K562 (cell line): ENCODE results near the gene PGPEP1. TPM values are rescaled to one million over a fixed set of nuclear protein-coding genes. Genes with fewer than 3 reads are reported as not detected.

Experiments used
- AFF4 ChIP-seq: sonication (generic); formaldehyde crosslinking; IDR thresholded peaks from 2 replicates; pipeline ENCODE4 v1.8.0; 2023; ENCODE audit warnings: mild to moderate bottlenecking, missing genetic modification reagents
- ARHGAP35 ChIP-seq: fragments of 450-650 bp; IDR thresholded peaks from 2 replicates; pipeline ENCODE4 v1.6.1; 2018; ENCODE audit not compliant: partially characterized antibody
- BACH1 ChIP-seq: fragments of 200-800 bp; sonication (Bioruptor generic); IDR thresholded peaks from 2 replicates; pipeline ENCODE4 v1.6.1; 2016; ENCODE audit warnings: missing genetic modification characterization, missing compliant biosample characterization
- BDP1 ChIP-seq: IDR thresholded peaks from 3 replicates; pipeline ENCODE4 v1.6.1; 2011; ENCODE audit not compliant: insufficient read length, insufficient read depth
- EGR1 ChIP-seq: fragments of 450-650 bp; conservative IDR thresholded peaks from 2 replicates; pipeline ENCODE4 v1.6.1; 2017; ENCODE audit warnings: mild to moderate bottlenecking
- ILF3 ChIP-seq: fragments of 450-650 bp; IDR thresholded peaks from 2 replicates; pipeline ENCODE4 v1.6.1; 2018; ENCODE audit warnings: antibody characterized with exemption, mild to moderate bottlenecking, moderate library complexity, borderline replicate concordance
- IRF2 ChIP-seq: sonication (generic); formaldehyde crosslinking; IDR thresholded peaks from 2 replicates; pipeline ENCODE4 v1.8.1; 2022; ENCODE audit warnings: mild to moderate bottlenecking, missing genetic modification reagents
- LARP7 ChIP-seq: fragments of 450-650 bp; IDR thresholded peaks from 2 replicates; pipeline ENCODE4 v1.6.1; 2016
- NR0B1 ChIP-seq: fragments of 450-650 bp; IDR thresholded peaks from one replicate; pipeline ENCODE4 v1.6.1; 2018; ENCODE audit warnings: mild to moderate bottlenecking, moderate library complexity; ENCODE audit not compliant: partially characterized antibody
- OTX1 ChIP-seq: fragments of 450-650 bp; formaldehyde crosslinking; IDR thresholded peaks from 2 replicates; pipeline ENCODE4 v1.4.0; 2022; ENCODE audit warnings: mild to moderate bottlenecking
- USF2 ChIP-seq: sonication (generic); formaldehyde crosslinking; IDR thresholded peaks from 2 replicates; pipeline ENCODE4 v1.5.0; 2020; ENCODE audit warnings: missing genetic modification reagents
- ZNF561 ChIP-seq: fragments of 450-650 bp; formaldehyde crosslinking; conservative IDR thresholded peaks from 2 replicates; pipeline ENCODE4 v1.4.0; 2020; ENCODE audit warnings: mild to moderate bottlenecking, moderate library complexity
- ZNF699 ChIP-seq: fragments of 250-450 bp; sonication (Bioruptor Pico); IDR thresholded peaks from 2 replicates; pipeline ENCODE4 v1.8.0; 2021; ENCODE audit warnings: mild to moderate bottlenecking, moderate library complexity; ENCODE audit not compliant: insufficient replicate concordance
- polyA plus RNA-seq, 8 experiments: library from polyadenylated mRNA; depleted of rRNA in 4 of 8; stranded (reverse) in 5 of 8; unstranded in 3 of 8; fragments of >200 nt; fragmentation: Nextera tagmentation in 2 of 8; fragmentation: Illumina TruSeq in 1 of 8; extraction: Ambion mirVana in 2 of 8; extraction: Trizol in 1 of 8; gene quantifications; 2 replicates each; pipeline versions ENCODE4 v1.2.1 to v1.2.3, GENCODE V29; 2011 to 2014; ENCODE audit warnings: inconsistent platforms in 1 of 8, missing spikeins in 1 of 8
- total RNA-seq, 7 experiments: library from RNA; depleted of rRNA in 6 of 7; stranded (reverse); fragments of >200 nt in 6 of 7; fragmentation: Illumina TruSeq in 2 of 7; extraction: Trizol in 2 of 7; gene quantifications; 2 replicates each; pipeline versions ENCODE4 v1.2.1 to v1.2.3, GENCODE V29; 2011 to 2021; ENCODE audit warnings: low replicate concordance in 1 of 7
- TF ChIP-seq, protein P1 (sequence below): fragments of 250-450 bp; sonication (Bioruptor Pico); IDR thresholded peaks from 2 replicates; pipeline ENCODE4 v1.8.0; 2021; ENCODE audit warnings: mild to moderate bottlenecking, moderate library complexity
- TF ChIP-seq, protein P2 (sequence below): IDR thresholded peaks from 2 replicates; pipeline ENCODE4 v1.6.1; 2011; ENCODE audit warnings: borderline replicate concordance, low read depth, mild to moderate bottlenecking, moderate library complexity, low read length; ENCODE audit not compliant: insufficient read depth, poor library complexity, severe bottlenecking
- TF ChIP-seq, protein P3 (sequence below): fragments of 250-450 bp; sonication (Bioruptor Pico); IDR thresholded peaks from 2 replicates; pipeline ENCODE4 v1.8.0; 2022; ENCODE audit warnings: inconsistent platforms

Gene PGPEP1
- total and polyA plus RNA-seq, 9 of the 15 experiments (the other 6 are each of a cell fraction or from before 2014, with no cell fraction given), result 10.0 to 69.6 (median 33.5) TPM

DNA sequence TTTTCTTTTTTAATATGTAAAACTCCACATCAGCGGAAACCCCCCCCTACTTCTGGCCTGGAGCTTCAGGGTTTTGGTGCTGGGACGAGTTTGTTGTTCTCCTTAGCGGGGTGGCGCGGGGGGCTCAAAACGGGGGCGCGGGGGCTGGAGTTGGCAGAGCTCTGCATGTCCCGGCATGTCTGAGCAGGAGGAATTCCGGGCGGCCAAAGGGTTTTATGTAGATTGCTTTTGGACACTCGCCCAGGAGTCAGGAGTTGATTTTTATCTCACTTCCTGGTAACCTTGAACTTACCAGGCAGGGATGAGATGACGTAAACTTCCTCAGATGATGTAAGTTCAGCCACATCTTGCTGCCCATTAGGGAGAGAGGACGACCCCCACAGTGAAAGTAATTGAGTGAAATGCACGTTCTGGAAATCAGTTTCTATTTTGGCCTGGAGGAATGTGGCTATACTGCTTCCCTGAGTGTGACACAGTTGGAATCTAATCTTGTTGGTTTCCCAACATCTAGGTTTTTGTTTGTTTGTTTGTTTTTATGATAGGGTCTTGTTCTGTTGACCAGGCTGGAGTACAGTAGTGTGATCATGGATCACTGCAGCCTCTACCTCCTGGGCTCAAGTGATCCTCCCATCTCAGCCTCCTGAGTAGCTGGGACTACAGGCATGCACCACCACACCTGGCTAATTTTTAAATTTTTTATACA lies 24.6 kb downstream of the PGPEP1 start (continued):
- TF ChIP-seq USF2 (CRISPR knock-in tag) (no peak), LARP7 (no peak), IRF2 (no peak), ARHGAP35 (no peak), ILF3 (no peak), BDP1 (no peak), ZNF699 (no peak), OTX1 (CRISPR knock-in tag) (0 out of 2 replicates have a peak, but pooled peaks have one; percentile 59), BACH1 (peak; percentile 45; the same call in 1 of the 2 replicates), EGR1 (peak; percentile 45; the same call in 1 of the 2 replicates), ZNF561 (CRISPR knock-in tag) (no peak), NR0B1 (no peak), AFF4 (CRISPR knock-in tag) (no peak)
- TF ChIP-seq, protein P1, sequence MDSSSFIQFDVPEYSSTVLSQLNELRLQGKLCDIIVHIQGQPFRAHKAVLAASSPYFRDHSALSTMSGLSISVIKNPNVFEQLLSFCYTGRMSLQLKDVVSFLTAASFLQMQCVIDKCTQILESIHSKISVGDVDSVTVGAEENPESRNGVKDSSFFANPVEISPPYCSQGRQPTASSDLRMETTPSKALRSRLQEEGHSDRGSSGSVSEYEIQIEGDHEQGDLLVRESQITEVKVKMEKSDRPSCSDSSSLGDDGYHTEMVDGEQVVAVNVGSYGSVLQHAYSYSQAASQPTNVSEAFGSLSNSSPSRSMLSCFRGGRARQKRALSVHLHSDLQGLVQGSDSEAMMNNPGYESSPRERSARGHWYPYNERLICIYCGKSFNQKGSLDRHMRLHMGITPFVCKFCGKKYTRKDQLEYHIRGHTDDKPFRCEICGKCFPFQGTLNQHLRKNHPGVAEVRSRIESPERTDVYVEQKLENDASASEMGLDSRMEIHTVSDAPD (CRISPR knock-in tag), result peak; percentile 33; the same call in 1 of the 2 replicates
- TF ChIP-seq, protein P2, sequence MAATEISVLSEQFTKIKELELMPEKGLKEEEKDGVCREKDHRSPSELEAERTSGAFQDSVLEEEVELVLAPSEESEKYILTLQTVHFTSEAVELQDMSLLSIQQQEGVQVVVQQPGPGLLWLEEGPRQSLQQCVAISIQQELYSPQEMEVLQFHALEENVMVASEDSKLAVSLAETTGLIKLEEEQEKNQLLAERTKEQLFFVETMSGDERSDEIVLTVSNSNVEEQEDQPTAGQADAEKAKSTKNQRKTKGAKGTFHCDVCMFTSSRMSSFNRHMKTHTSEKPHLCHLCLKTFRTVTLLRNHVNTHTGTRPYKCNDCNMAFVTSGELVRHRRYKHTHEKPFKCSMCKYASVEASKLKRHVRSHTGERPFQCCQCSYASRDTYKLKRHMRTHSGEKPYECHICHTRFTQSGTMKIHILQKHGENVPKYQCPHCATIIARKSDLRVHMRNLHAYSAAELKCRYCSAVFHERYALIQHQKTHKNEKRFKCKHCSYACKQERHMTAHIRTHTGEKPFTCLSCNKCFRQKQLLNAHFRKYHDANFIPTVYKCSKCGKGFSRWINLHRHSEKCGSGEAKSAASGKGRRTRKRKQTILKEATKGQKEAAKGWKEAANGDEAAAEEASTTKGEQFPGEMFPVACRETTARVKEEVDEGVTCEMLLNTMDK, result no peak
- TF ChIP-seq, protein P3, sequence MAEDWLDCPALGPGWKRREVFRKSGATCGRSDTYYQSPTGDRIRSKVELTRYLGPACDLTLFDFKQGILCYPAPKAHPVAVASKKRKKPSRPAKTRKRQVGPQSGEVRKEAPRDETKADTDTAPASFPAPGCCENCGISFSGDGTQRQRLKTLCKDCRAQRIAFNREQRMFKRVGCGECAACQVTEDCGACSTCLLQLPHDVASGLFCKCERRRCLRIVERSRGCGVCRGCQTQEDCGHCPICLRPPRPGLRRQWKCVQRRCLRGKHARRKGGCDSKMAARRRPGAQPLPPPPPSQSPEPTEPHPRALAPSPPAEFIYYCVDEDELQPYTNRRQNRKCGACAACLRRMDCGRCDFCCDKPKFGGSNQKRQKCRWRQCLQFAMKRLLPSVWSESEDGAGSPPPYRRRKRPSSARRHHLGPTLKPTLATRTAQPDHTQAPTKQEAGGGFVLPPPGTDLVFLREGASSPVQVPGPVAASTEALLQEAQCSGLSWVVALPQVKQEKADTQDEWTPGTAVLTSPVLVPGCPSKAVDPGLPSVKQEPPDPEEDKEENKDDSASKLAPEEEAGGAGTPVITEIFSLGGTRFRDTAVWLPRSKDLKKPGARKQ (CRISPR knock-in tag), result no peak
